ENCODE results near the gene HELZ2. TPM values are rescaled to one million over a fixed set of nuclear protein-coding genes. Genes with fewer than 3 reads are reported as not detected.
"Not testable (repeated sequence)": the region's sequence is repeated elsewhere in the genome, so short reads cannot be mapped to it uniquely, and the experiment has no call there.

The HELZ2 gene
- total and polyA plus RNA-seq, 4 donors = 2.3 to 41.6 (median 14.0) TPM

- WGBS, 2 donors = 72 to 76% methylated on average over 7 of the region's 7 CpGs
- H3K4me3 ChIP-seq (ENCODE audit: low read length in 2 of 2) = no peak overlapping the region
- H3K27me3 ChIP-seq (ENCODE audit: control insufficient read depth in 1 of 2, insufficient read depth in 2 of 2, low read length in 1 of 2) = no peaks in the 10 kb centered on the region
- DNase-seq (no peak), ATAC-seq (ENCODE audit: low FRiP score) (no peak)
- H3K36me3 ChIP-seq (ENCODE audit: control insufficient read depth in 1 of 2, insufficient read depth in 2 of 2, low read length in 1 of 2) = no peaks in the 10 kb centered on the region
- no peaks in the 10 kb centered on the region for H3K4me1 ChIP-seq (ENCODE audit: control insufficient read depth in 1 of 2, insufficient read depth in 2 of 2, low read length in 2 of 2)
- H3K27ac ChIP-seq (ENCODE audit: low read depth in 1 of 2, low read length in 2 of 2) = no peak overlapping the region
- H3K9me3 ChIP-seq (ENCODE audit: control insufficient read depth, low read length) = no peaks in the 10 kb centered on the region
- intact Hi-C loops (cut with DNase I) = no loop called here
Observed at GRCh38 chr20:63576311-63576710, 2.3 kb upstream of the HELZ2 start.

- ATAC-seq (ENCODE audit: low FRiP score) = no peak
Observed at GRCh38 chr20:63574829-63575743, 1.0 kb upstream of the HELZ2 start.

GRCh38 chr20:63573647-63574131 is 350 bp downstream of the HELZ2 start:
- ATAC-seq (ENCODE audit: low FRiP score) (peak; percentile 3), DNase-seq (no peak)
- Histone ChIP-seq H3K9me3 (ENCODE audit: control insufficient read depth, low read length) (no peaks in the 10 kb centered on the region), H3K36me3 (ENCODE audit: control insufficient read depth in 1 of 2, insufficient read depth in 2 of 2, low read length in 1 of 2) (no peaks in the 10 kb centered on the region), H3K4me3 (ENCODE audit: low read length in 2 of 2) (peak overlapping the region; percentile 58 to 66), H3K27ac (ENCODE audit: low read depth in 1 of 2, low read length in 2 of 2) (no peak overlapping the region), H3K27me3 (ENCODE audit: control insufficient read depth in 1 of 2, insufficient read depth in 2 of 2, low read length in 1 of 2) (no peaks in the 10 kb centered on the region), H3K4me1 (ENCODE audit: control insufficient read depth in 1 of 2, insufficient read depth in 2 of 2, low read length in 2 of 2) (no peaks in the 10 kb centered on the region)
- WGBS, 2 donors = 2 to 3% methylated on average over 17 to 24 of the region's 24 CpGs
- intact Hi-C loops (cut with DNase I) = no loop called here

More at GRCh38 chr20:63574829-63575743, 1.0 kb upstream of the HELZ2 start:
- no peaks in the 10 kb centered on the region for H3K4me1 ChIP-seq (ENCODE audit: control insufficient read depth in 1 of 2, insufficient read depth in 2 of 2, low read length in 2 of 2)
- intact Hi-C loops (cut with DNase I) = no loop called here
- H3K36me3 ChIP-seq (ENCODE audit: control insufficient read depth in 1 of 2, insufficient read depth in 2 of 2, low read length in 1 of 2) = no peaks in the 10 kb centered on the region
- no peaks in the 10 kb centered on the region for H3K9me3 ChIP-seq (ENCODE audit: control insufficient read depth, low read length)
- no peaks in the 10 kb centered on the region for H3K27me3 ChIP-seq (ENCODE audit: control insufficient read depth in 1 of 2, insufficient read depth in 2 of 2, low read length in 1 of 2)
- 69 to 73% methylated on average over 28 of the region's 28 CpGs for WGBS, 2 donors
- no peak overlapping the region for H3K27ac ChIP-seq (ENCODE audit: low read depth in 1 of 2, low read length in 2 of 2)
- peak in 1 of 2 donors; percentile 74 for DNase-seq
- H3K4me3 ChIP-seq (ENCODE audit: low read length in 2 of 2) = no peak overlapping the region

GRCh38 chr20:63572788-63573646 is 1.0 kb downstream of the HELZ2 start:
- WGBS, 2 donors = 89 to 91% methylated on average over 31 to 34 of the region's 34 CpGs
- intact Hi-C loops (cut with DNase I) = no loop called here
- Histone ChIP-seq H3K4me3 (ENCODE audit: low read length in 2 of 2) (peak overlapping the region; percentile 58 to 66), H3K4me1 (ENCODE audit: control insufficient read depth in 1 of 2, insufficient read depth in 2 of 2, low read length in 2 of 2) (no peaks in the 10 kb centered on the region), H3K36me3 (ENCODE audit: control insufficient read depth in 1 of 2, insufficient read depth in 2 of 2, low read length in 1 of 2) (no peaks in the 10 kb centered on the region), H3K9me3 (ENCODE audit: control insufficient read depth, low read length) (no peaks in the 10 kb centered on the region), H3K27ac (ENCODE audit: low read depth in 1 of 2, low read length in 2 of 2) (no peak overlapping the region), H3K27me3 (ENCODE audit: control insufficient read depth in 1 of 2, insufficient read depth in 2 of 2, low read length in 1 of 2) (no peaks in the 10 kb centered on the region)
- ATAC-seq (ENCODE audit: low FRiP score) = peak; percentile 47
- DNase-seq = no peak

- Histone ChIP-seq H3K36me3 (ENCODE audit: control insufficient read depth in 1 of 2, insufficient read depth in 2 of 2, low read length in 1 of 2) (no peaks in the 10 kb centered on the region), H3K4me3 (ENCODE audit: low read length in 2 of 2) (no peak overlapping the region), H3K27me3 (ENCODE audit: control insufficient read depth in 1 of 2, insufficient read depth in 2 of 2, low read length in 1 of 2) (no peaks in the 10 kb centered on the region), H3K9me3 (ENCODE audit: control insufficient read depth, low read length) (no peaks in the 10 kb centered on the region), H3K4me1 (ENCODE audit: control insufficient read depth in 1 of 2, insufficient read depth in 2 of 2, low read length in 2 of 2) (no peaks in the 10 kb centered on the region), H3K27ac (ENCODE audit: low read depth in 1 of 2, low read length in 2 of 2) (no peak overlapping the region)
- no peak for DNase-seq
- no peak for ATAC-seq (ENCODE audit: low FRiP score)
- intact Hi-C loops (cut with DNase I) = no loop called here
- WGBS, 2 donors = 91 to 92% methylated on average over 36 to 48 of the region's 48 CpGs
Observed at GRCh38 chr20:63572071-63572787, 1.8 kb downstream of the HELZ2 start.

- H3K27ac ChIP-seq (ENCODE audit: low read depth in 1 of 2, low read length in 2 of 2); ATAC-seq (ENCODE audit: low FRiP score); H3K9me3 ChIP-seq (ENCODE audit: control insufficient read depth, low read length); H3K36me3 ChIP-seq (ENCODE audit: control insufficient read depth in 1 of 2, insufficient read depth in 2 of 2, low read length in 1 of 2); H3K27me3 ChIP-seq (ENCODE audit: control insufficient read depth in 1 of 2, insufficient read depth in 2 of 2, low read length in 1 of 2); H3K4me3 ChIP-seq (ENCODE audit: low read length in 2 of 2); intact Hi-C loops (cut with DNase I); DNase-seq; H3K4me1 ChIP-seq (ENCODE audit: control insufficient read depth in 1 of 2, insufficient read depth in 2 of 2, low read length in 2 of 2): not testable (repeated sequence)
- WGBS, 2 donors = 56 to 59% methylated on average over 2 to 8 of the region's 11 CpGs
Observed at GRCh38 chr20:63571087-63571478, 3.0 kb downstream of the HELZ2 start.

GRCh38 chr20:63570281-63571086 is 3.6 kb downstream of the HELZ2 start:
- no peaks in the 10 kb centered on the region for H3K4me1 ChIP-seq (ENCODE audit: control insufficient read depth in 1 of 2, insufficient read depth in 2 of 2, low read length in 2 of 2)
- H3K9me3 ChIP-seq (ENCODE audit: control insufficient read depth, low read length) = no peaks in the 10 kb centered on the region
- WGBS, 2 donors = 89 to 91% methylated on average over 28 of the region's 28 CpGs
- ATAC-seq (ENCODE audit: low FRiP score) (no peak), DNase-seq (no peak)
- intact Hi-C loops (cut with DNase I) = no loop called here
- H3K27me3 ChIP-seq (ENCODE audit: control insufficient read depth in 1 of 2, insufficient read depth in 2 of 2, low read length in 1 of 2) = no peaks in the 10 kb centered on the region
- no peaks in the 10 kb centered on the region for H3K36me3 ChIP-seq (ENCODE audit: control insufficient read depth in 1 of 2, insufficient read depth in 2 of 2, low read length in 1 of 2)
- H3K4me3 ChIP-seq (ENCODE audit: low read length in 2 of 2) = no peak overlapping the region
- no peak overlapping the region for H3K27ac ChIP-seq (ENCODE audit: low read depth in 1 of 2, low read length in 2 of 2)

Data from aorta (tissue), 5 donors.